Esophagus mucosa (tissue), 1 donor: ENCODE measurements around the gene SLC6A5. TPM values are rescaled to one million over a fixed set of nuclear protein-coding genes. Genes with fewer than 3 reads are reported as not detected.
"Not testable (repeated sequence)": the region's sequence is repeated elsewhere in the genome, so short reads cannot be mapped to it uniquely, and the experiment has no call there.

Source experiments
- ATAC-seq: fragments of 200-7000 bp; cut with Tn5 transposase; one replicate; pipeline ENCODE4 v1.9.1; 2020
- total RNA-seq: library from RNA; stranded (reverse); gene quantifications from one replicate; pipeline ENCODE4 v1.2.4, GENCODE V29; 2023
- donor health status: DM: yes; HTN: yes; CAD: no.

SLC6A5 gene
- total RNA-seq, result not detected

- peak; percentile 44 for ATAC-seq
These were observed at the start of gene SLC6A5 for GRCh38 chr11:20599221-20600019. SLC6A5 (plus strand) TSS chr11:20599608; CDS start chr11:20599673, 65 bp downstream.

- no peak for ATAC-seq
These were observed 48.3 kb upstream of the SLC6A5 start for GRCh38 chr11:20551096-20551495.

GRCh38 chr11:20555783-20556182 lies 43.6 kb upstream of the SLC6A5 start:
- no peak for ATAC-seq

GRCh38 chr11:20556396-20556795 lies 43.0 kb upstream of the SLC6A5 start:
- ATAC-seq, result not testable (repeated sequence)

- no peak for ATAC-seq
These were observed 40.7 kb upstream of the SLC6A5 start for GRCh38 chr11:20558741-20559140.

GRCh38 chr11:20559523-20560300 lies 39.7 kb upstream of the SLC6A5 start:
- ATAC-seq, result peak; percentile 94

GRCh38 chr11:20561915-20562314 lies 37.5 kb upstream of the SLC6A5 start:
- ATAC-seq, result no peak

GRCh38 chr11:20563866-20564265 lies 35.5 kb upstream of the SLC6A5 start:
- ATAC-seq, result no peak

GRCh38 chr11:20564846-20565635 lies 34.4 kb upstream of the SLC6A5 start:
- ATAC-seq, result no peak

GRCh38 chr11:20566115-20566514 lies 33.3 kb upstream of the SLC6A5 start:
- ATAC-seq, result not testable (repeated sequence)

- peak; percentile 86 for ATAC-seq
These were observed 32.6 kb upstream of the SLC6A5 start for GRCh38 chr11:20566591-20567434.

GRCh38 chr11:20579725-20580124 lies 19.7 kb upstream of the SLC6A5 start:
- not testable (repeated sequence) for ATAC-seq

GRCh38 chr11:20583201-20583600 lies 16.2 kb upstream of the SLC6A5 start:
- no peak for ATAC-seq

- ATAC-seq, result peak; percentile 54
These were observed 15.2 kb upstream of the SLC6A5 start for GRCh38 chr11:20584093-20584774.

GRCh38 chr11:20589796-20590195 lies 9.6 kb upstream of the SLC6A5 start:
- no peak for ATAC-seq

GRCh38 chr11:20590381-20590780 lies 9.0 kb upstream of the SLC6A5 start:
- ATAC-seq, result no peak

GRCh38 chr11:20592741-20593140 lies 6.7 kb upstream of the SLC6A5 start:
- no peak for ATAC-seq

GRCh38 chr11:20594274-20595061 lies 4.9 kb upstream of the SLC6A5 start:
- no peak for ATAC-seq

GRCh38 chr11:20595101-20595500 lies 4.3 kb upstream of the SLC6A5 start:
- no peak for ATAC-seq
